ENCODE data around the gene LRG1. TPM values are rescaled to one million over a fixed set of nuclear protein-coding genes. Genes with fewer than 3 reads are reported as not detected.

Gene LRG1
- total and polyA plus RNA-seq, 2 experiments from 2014 or later: 0.21 to 0.45 TPM

GRCh38 chr19:4559569-4559968 lies 19.7 kb upstream of the LRG1 start, which contains the start of gene SEMA6B:
Gene SEMA6B (minus strand): TSS chr19:4559684. CDS start chr19:4558457, 1,227 bp downstream.
- Mint-ChIP-seq H3K9me3 (no peaks in the 10 kb centered on the region), H3K36me3 (ENCODE audit: low read depth) (peaks cover 9% of the 10 kb centered on the region), H3K27ac (no peak within 1 kb of the TSS), H3K27me3 (ENCODE audit: insufficient read depth, low read depth, poor library complexity) (peaks cover 16% of the 10 kb centered on the region), H3K4me1 (peaks cover 7% of the 10 kb centered on the region; the same call in 2 of the 3 replicates), H3K4me3 (no peak within 1 kb of the TSS)
- Histone ChIP-seq H3K27ac (ENCODE audit: low read depth) (no peak within 1 kb of the TSS), H4K20me1 (replicated peaks; ENCODE audit: insufficient read depth) (peaks cover 13% of the 10 kb centered on the region; the same call in 1 of the 2 replicates), H3K4me1 (ENCODE audit: insufficient read depth) (no peaks in the 10 kb centered on the region; the same call in 1 of the 2 replicates), H3K79me2 (replicated peaks; ENCODE audit: insufficient read depth) (no peaks in the 10 kb centered on the region), H3K9me2 (ENCODE audit: insufficient read depth) (no peaks in the 10 kb centered on the region), H2AFZ (no peak within 1 kb of the TSS), H3F3A (replicated peaks; ENCODE audit: low read depth) (peaks cover 9% of the 10 kb centered on the region; the same call in 1 of the 2 replicates), H3K4me3 (no peak within 1 kb of the TSS), H3K4me2 (no peak within 1 kb of the TSS), H3K27me3 (ENCODE audit: insufficient read depth) (no peaks in the 10 kb centered on the region), H3K36me3 (ENCODE audit: insufficient read depth) (no peaks in the 10 kb centered on the region)
- no peak for TF ChIP-seq JUNB (IDR thresholded peaks at IDR 0.05; ENCODE audit: unreplicated experiment)
- no peak for TF ChIP-seq ZNF462 (CRISPR knock-in tag; IDR thresholded peaks at IDR 0.05)
- no peak for TF ChIP-seq ZNF114 (CRISPR knock-in tag; IDR thresholded peaks at IDR 0.05)
- no peak for TF ChIP-seq POLR2AphosphoS5 (IDR thresholded peaks at IDR 0.05; ENCODE audit: low read depth)
- TF ChIP-seq EZH2phosphoT487 (IDR thresholded peaks at IDR 0.05; ENCODE audit: unreplicated experiment): no peak
- TF ChIP-seq ZNF331 (CRISPR knock-in tag; IDR thresholded peaks at IDR 0.05; ENCODE audit: low read depth): no peak
- no peak for TF ChIP-seq CREB1 (CRISPR knock-in tag; IDR thresholded peaks at IDR 0.05; ENCODE audit: low read depth)
- no peak for TF ChIP-seq STAT1 (IDR thresholded peaks at IDR 0.05; ENCODE audit: unreplicated experiment)
- no peak for TF ChIP-seq REST (IDR thresholded peaks at IDR 0.05; ENCODE audit: unreplicated experiment)
- TF ChIP-seq ETS1 (IDR thresholded peaks at IDR 0.05): no peak
- TF ChIP-seq CTCF (conservative IDR thresholded peaks at IDR 0.05; ENCODE audit: low read depth in 2 of 2): no peak
- no peak for TF ChIP-seq NANOG (IDR thresholded peaks at IDR 0.05; ENCODE audit: borderline replicate concordance)
- TF ChIP-seq EZH2 (IDR thresholded peaks at IDR 0.05; ENCODE audit: low read depth, unreplicated experiment): no peak
- DNase-seq (ENCODE audit: low spot score): no peak
- ATAC-seq: no peak

All from GM23338 (cell line).